GM21717 (cell line): Measurements from ENCODE around the gene ASZ1.
"Not testable (repeated sequence)": the region's sequence is repeated elsewhere in the genome, so short reads cannot be mapped to it uniquely, and the experiment has no call there.

Source experiments
- ATAC-seq: cut with Tn5 transposase; IDR thresholded peaks from one replicate; pipeline ENCODE4 v1.9.1; 2021; ENCODE audit warnings: mild to moderate bottlenecking, moderate library complexity; ENCODE audit not compliant: unreplicated experiment

The ASZ1 gene, protein sequence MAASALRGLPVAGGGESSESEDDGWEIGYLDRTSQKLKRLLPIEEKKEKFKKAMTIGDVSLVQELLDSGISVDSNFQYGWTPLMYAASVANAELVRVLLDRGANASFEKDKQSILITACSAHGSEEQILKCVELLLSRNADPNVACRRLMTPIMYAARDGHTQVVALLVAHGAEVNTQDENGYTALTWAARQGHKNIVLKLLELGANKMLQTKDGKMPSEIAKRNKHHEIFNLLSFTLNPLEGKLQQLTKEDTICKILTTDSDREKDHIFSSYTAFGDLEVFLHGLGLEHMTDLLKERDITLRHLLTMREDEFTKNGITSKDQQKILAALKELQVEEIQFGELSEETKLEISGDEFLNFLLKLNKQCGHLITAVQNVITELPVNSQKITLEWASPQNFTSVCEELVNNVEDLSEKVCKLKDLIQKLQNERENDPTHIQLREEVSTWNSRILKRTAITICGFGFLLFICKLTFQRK

GRCh38 chr7:117427258-117427701 is at the start of gene ASZ1:
TSS of gene ASZ1 (minus strand) at chr7:117427493. CDS start at chr7:117427460, 33 bp downstream.
- ATAC-seq: no peak

DNA sequence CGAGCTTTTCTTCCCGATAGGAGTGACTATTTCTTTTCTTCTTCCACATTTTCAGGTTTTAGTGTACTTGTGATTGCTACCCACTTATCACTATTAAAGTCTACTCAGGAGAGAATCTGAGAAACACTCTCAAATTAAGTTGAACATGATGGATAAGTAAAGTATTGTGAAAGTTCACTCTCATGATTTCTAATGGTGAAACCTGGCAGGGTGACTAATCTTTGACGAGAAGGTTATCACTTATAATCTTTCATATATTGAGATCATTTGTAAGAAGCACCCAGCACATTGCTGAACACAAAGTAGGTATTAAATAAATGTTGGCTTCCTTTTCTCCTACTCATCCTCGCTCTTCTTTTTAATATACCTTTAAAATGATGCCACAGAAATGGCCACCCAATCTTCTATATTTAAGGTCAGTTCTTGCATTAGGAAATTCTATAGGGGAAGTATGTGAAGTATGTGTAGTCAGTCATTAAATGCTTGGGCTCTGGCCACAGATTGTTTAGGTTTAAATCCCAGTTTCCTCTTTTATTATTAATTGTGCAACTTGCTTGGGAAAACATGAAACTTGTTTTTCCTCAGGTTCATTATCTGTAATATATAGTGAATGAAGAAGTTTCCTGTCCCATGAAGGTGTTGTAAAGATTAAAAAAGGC is 49.4 kb upstream of the ASZ1 start:
- no peak for ATAC-seq

DNA sequence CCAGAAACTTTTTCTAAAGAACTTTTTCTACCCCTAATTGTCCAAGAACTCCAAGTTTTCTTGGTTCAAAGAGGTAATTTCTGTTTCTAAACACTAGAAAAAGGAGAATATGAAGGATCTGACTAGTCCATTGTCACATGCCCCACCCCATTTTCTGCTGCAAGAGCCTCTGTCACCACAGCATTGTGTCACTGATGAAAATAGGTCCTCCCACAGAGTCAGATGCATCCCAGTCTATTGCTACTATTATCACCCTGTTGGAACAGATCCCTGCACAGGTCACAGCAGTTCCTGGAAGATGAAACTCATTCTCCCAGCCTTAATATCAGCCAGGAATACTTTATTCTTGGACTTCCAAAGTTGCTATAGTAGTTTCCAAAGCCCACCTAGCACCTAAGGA is 45.0 kb upstream of the ASZ1 start:
- no peak for ATAC-seq

DNA sequence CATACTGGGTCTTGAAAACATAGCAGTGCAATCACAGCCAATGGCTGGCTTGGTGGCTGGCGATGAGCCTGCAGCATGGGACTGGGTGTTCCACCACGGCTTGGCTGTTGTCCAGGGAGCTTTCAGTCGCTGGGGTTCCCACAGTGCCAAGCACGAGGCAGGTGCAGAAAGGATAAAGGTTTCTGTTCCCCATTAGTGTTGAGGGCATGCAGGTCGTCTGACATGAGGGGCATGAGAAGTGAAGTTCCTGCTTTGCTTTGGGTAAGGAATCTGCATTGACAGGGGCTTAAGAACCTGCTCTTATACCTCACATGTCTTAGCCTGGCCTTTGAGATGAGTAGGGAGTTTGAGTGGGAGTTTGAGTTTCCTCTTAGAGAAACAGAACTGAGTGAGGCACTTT is 43.5 kb upstream of the ASZ1 start:
- ATAC-seq: peak; percentile 62

- ATAC-seq: no peak
These were observed 40.9 kb upstream of the ASZ1 start for GRCh38 chr7:117468174-117468573.

DNA sequence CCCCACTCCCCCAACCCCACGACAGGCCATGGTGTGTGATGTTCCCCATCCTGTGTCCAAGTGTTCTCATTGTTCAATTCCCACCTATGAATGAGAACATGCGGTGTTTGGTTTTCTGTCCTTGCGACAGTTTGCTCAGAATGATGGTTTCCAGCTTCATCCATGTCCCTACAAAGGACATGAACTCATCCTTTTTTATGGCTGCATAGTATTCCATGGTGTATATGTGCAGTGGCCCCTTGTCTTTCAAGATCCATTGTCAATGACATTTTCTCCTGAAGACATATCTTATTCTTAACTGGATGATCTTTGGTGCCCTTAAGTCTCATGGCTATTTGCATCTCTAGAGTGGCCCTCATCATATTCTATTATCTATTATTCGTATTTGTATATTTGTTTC is 33.5 kb upstream of the ASZ1 start:
- not testable (repeated sequence) for ATAC-seq

DNA sequence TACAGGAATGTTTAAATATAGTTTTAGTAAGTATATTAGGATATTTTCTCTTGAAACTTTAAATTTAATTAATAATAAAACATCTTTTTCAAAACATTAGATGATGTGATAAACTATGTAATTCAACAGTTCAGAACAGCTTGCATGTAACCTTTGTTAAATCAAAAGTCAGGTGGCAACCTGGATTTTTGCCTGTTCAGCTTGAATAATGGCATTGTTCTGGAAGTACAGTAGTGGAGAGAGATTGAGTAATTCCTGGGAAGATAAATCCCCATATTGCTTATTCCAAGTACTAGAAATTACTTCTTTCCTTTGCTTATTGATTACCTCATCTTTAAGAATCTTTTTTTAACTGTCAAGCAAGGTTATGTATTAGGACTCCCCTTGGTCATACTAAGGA is 32.4 kb upstream of the ASZ1 start:
- ATAC-seq: no peak

- no peak for ATAC-seq
These were observed 31.8 kb upstream of the ASZ1 start for GRCh38 chr7:117458977-117459583.

DNA sequence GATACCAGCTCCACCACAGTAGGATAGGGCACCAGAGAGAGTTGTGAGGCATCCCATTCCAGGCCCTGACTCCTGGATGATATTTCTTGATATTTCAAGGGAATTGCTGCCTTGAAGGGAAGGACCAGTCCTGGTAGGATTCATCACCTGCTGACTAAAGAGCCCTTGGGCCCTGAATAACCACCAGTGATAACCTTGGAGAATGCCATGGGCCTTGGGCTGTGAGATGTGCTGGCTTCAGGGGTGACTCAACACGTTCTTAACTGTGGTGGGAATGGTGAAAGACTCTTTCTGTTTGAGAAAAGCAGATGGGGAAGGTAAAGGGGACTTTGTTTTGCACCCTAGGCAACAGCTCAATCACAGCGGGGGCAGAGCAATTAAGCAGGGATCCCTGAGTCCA is 21.4 kb upstream of the ASZ1 start:
- ATAC-seq: no peak

DNA sequence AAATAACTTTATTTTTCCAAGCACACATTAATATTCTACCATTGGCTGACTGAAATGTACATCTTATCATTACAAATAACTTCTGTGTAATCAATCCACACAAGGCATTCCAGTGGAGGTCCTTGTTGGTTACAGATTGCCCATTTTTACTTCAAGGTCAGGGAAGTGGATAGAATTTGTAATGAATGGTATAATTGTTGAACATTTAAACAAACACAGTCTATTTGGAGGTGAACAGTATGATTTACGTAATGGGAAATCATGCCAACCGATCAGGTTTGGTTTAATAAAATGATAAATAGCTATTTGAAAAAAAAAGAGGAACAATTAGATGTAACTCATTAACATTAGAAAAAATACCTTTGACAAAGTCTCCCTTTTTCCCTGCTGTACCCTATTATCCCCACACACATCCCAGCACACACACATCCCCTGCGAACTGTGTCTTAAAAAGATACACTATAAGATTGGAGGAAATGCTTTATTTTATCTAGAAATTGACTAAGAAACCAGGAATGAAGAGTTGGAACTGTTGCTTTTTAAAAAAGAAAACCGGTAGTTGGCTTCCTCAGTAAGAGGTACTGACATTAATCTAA is 19.0 kb upstream of the ASZ1 start:
- no peak for ATAC-seq

- ATAC-seq: no peak
These were observed 17.9 kb upstream of the ASZ1 start for GRCh38 chr7:117445206-117445605.

- no peak for ATAC-seq
These were observed 17.4 kb upstream of the ASZ1 start for GRCh38 chr7:117444646-117445045.

DNA sequence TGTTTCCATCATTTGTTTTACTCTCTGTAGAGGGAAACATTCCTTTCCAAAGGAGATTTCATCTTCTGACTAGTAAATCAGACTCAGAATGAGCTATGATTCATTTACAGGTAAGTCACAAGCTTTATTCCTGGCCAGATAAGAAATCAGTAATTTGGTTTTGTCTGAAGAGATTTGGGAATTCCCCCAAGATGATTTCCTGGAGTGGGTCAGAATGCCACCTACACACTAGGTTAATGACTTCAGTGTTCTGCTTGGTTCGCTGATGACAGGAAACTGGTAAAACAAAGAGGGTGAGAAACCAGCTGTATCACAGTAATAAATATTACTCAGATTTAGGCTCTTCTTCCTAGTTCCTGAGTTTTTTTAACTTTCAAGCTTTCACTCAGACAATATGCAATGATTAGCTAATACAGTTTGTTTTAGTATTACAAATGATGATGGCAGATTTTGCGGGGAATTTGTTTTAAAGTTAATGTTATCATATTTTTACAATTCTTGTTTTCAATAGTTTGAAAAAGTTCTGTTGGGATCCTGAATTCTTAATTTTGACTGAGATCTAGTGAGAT is 8.3 kb upstream of the ASZ1 start:
- peak; percentile 93 for ATAC-seq

DNA sequence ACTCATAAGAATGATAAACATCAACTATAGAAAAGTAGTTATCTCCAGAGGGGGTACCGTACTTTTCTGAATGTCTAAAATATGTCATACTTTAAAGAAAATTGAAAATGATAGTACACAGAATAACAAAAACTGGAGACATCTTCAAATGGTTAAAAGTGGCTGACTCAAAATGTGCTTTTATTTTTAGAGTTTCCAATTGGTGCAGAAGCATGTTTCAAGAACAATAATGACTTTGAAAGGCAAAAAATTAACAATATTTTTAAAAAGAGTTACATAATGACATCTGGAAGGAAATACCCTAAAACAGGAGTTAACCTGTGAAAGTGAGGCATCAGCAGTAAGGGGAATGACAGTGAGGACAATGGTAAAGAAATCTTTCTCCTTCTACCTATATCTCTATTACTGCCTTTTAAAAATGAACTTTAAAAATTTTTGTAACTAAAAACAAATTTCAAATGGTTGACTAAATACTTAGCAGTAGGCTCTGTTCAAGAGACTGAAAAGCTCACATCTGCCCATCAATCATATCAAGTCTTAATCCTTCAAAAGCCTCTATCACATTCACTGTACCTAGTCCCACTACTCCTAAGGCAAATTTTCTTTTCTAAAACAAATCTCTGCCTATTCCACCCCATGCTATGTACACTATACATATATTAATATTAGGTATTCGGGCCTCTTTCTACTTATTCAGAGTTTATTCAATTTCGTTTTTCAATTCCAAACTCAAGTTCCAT is 3.0 kb downstream of the ASZ1 start:
- ATAC-seq: peak; percentile 85

DNA sequence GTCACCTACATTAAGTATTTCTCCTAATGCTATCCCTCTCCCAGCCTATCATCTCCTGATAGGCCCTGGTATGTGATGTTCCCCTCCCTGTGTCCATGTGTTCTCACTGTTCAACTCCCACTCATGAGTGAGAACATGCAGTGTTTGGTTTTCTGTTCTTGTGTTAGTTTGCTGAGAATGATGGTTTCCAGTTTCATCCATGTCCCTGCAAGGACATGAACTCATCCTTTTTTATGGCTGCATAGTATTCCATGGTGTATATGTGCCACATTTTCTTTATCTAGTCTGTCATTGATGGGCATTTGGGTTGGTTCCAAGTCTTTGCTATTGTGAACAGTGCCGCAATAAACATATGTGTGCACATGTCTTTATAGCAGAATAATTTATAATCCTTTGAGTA is 12.7 kb downstream of the ASZ1 start:
- not testable (repeated sequence) for ATAC-seq

GRCh38 chr7:117412946-117413559 is 14.2 kb downstream of the ASZ1 start:
- ATAC-seq: no peak

DNA sequence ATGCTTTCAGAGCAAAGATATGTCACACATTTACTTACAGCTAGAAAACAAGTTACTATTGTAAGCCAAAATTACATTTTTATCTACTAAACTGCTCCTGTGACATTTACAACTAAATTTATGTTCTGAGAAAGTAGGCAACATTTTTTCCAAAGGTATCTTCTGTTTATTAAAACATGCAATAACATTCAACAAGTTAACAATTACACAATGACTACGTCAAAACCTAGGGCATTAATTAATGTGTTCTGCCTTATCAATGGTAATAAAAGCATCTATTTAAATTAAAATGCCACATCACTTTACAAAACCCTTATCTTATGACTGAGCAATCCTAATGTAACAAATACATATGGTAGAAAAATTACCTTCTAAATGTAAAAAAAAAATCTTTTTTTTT is 14.9 kb downstream of the ASZ1 start:
- no peak for ATAC-seq

DNA sequence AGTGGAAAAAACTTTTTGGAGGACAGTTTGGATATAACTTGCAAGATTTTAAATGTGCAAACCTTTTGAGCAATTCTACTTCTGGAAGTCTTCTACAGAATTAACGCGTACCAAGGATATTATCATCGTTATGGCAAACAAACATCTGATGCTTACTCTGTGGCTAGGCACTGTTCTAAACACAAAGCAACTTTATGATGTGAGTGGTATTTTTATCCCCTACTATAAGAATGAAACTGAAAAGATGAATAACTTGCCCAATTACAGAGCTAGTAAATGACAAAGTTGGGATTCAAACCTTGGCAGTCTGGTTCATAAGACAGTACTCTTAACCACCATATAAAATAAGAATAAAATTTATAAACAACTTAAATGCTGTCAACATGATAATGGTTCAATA is 15.8 kb downstream of the ASZ1 start:
- ATAC-seq: peak; percentile 43

- ATAC-seq: no peak
These were observed 18.5 kb downstream of the ASZ1 start for GRCh38 chr7:117408831-117409230.

DNA sequence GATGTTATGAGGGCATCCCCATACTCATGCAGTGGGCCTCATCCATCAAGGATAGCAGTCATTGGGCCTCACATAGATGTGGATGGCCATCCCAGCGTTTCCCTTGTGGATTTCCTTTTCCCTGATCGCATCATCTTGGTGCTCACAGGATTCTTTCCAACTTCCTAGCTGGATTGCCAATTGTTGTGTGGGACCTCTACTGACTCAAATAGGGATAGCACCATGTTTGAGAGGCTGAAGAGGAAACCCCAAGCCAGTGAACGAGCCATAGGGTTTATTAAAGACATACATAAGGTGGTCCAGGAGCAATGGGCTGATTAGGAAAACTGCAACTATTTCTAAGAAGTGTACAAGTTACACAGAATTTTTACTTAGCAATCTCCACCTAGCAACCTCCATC is 21.8 kb downstream of the ASZ1 start:
- ATAC-seq: no peak
